ENCODE results near the gene SIAH1. TPM values are rescaled to one million over a fixed set of nuclear protein-coding genes. Genes with fewer than 3 reads are reported as not detected.

SIAH1 gene, protein sequence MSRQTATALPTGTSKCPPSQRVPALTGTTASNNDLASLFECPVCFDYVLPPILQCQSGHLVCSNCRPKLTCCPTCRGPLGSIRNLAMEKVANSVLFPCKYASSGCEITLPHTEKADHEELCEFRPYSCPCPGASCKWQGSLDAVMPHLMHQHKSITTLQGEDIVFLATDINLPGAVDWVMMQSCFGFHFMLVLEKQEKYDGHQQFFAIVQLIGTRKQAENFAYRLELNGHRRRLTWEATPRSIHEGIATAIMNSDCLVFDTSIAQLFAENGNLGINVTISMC
- total RNA-seq = 31.6 and 39.6 TPM in 2 replicates

GRCh38 chr16:48385253-48386150 is at the start of gene SIAH1:
SIAH1 (minus strand) TSS chr16:48385413; CDS start chr16:48362428, 22,985 bp downstream.

Small RNA genes within 50 kb of the gene (small RNA-seq; reads per million reads assigned to genes)
- not detected for gene RF00017

Other genes starting within 250 kb of the SIAH1 start
- under 0.01 TPM in 1 of 2 replicates, not detected in the other for gene ABCC12, start 229.4 kb downstream of the SIAH1 start, total RNA-seq
- 56.4 and 63.6 TPM in 2 replicates for gene LONP2, start 141.1 kb downstream of the SIAH1 start, total RNA-seq
- gene ABCC11, start 137.9 kb downstream of the SIAH1 start, total RNA-seq = 0.13 and 0.43 TPM in 2 replicates
- gene N4BP1, start 224.8 kb upstream of the SIAH1 start, total RNA-seq = 27.8 and 33.7 TPM in 2 replicates